GM18867 (cell line): Measurements from ENCODE around the gene NANS.
"Not testable (repeated sequence)": the region's sequence is repeated elsewhere in the genome, so short reads cannot be mapped to it uniquely, and the experiment has no call there.

Experiments
- ATAC-seq: cut with Tn5 transposase; IDR thresholded peaks from one replicate; pipeline ENCODE4 v1.9.1; 2021; ENCODE audit warnings: mild to moderate bottlenecking, moderate library complexity; ENCODE audit not compliant: unreplicated experiment

NANS gene

GRCh38 chr9:98056269-98057137 is at the start of gene NANS:
Gene NANS (plus strand): TSS chr9:98056732. CDS start chr9:98056809, 77 bp downstream.
- peak; percentile 94 for ATAC-seq

GRCh38 chr9:98007251-98007928 is 49.1 kb upstream of the NANS start:
- ATAC-seq, result no peak

GRCh38 chr9:98008764-98009163 is 47.8 kb upstream of the NANS start:
- ATAC-seq, result no peak

- no peak for ATAC-seq
These were observed 47.1 kb upstream of the NANS start for GRCh38 chr9:98009437-98009836.

- ATAC-seq, result no peak
These were observed 46.6 kb upstream of the NANS start for GRCh38 chr9:98009936-98010335.

GRCh38 chr9:98010445-98010844 is 46.1 kb upstream of the NANS start:
- peak; percentile 90 for ATAC-seq

GRCh38 chr9:98011122-98011521 is 45.4 kb upstream of the NANS start:
- ATAC-seq, result no peak

GRCh38 chr9:98016137-98016680 is 40.3 kb upstream of the NANS start:
- no peak for ATAC-seq

- ATAC-seq, result no peak
These were observed 39.2 kb upstream of the NANS start for GRCh38 chr9:98017306-98017705.

- no peak for ATAC-seq
These were observed 38.2 kb upstream of the NANS start for GRCh38 chr9:98018347-98018746.

- no peak for ATAC-seq
These were observed 37.4 kb upstream of the NANS start for GRCh38 chr9:98019098-98019497.

GRCh38 chr9:98019869-98020268 is 36.7 kb upstream of the NANS start:
- ATAC-seq, result not testable (repeated sequence)

- no peak for ATAC-seq
These were observed 35.9 kb upstream of the NANS start for GRCh38 chr9:98020476-98021145.

- no peak for ATAC-seq
These were observed 35.1 kb upstream of the NANS start for GRCh38 chr9:98021306-98022040.

GRCh38 chr9:98022447-98022846 is 34.1 kb upstream of the NANS start:
- no peak for ATAC-seq

GRCh38 chr9:98024702-98025101 is 31.8 kb upstream of the NANS start:
- no peak for ATAC-seq

- ATAC-seq, result no peak
These were observed 25.4 kb upstream of the NANS start for GRCh38 chr9:98031169-98031568.

GRCh38 chr9:98031935-98032334 is 24.6 kb upstream of the NANS start:
- ATAC-seq, result no peak

GRCh38 chr9:98034593-98035546 is 21.7 kb upstream of the NANS start:
- ATAC-seq, result peak; percentile 67

GRCh38 chr9:98037357-98037756 is 19.2 kb upstream of the NANS start:
- no peak for ATAC-seq
